Measurements from ENCODE around the gene VEGFB.
A peak's percentile ranks its signal among the peaks of the same experiment; 100 is the strongest.

Gene VEGFB

GRCh38 chr11:64211181-64211872 lies 23.1 kb upstream of the VEGFB start:
- DNase-seq = no peak

GRCh38 chr11:64216879-64217278 lies 17.5 kb upstream of the VEGFB start:
- no peak for DNase-seq

GRCh38 chr11:64218628-64219353 lies 15.6 kb upstream of the VEGFB start:
- DNase-seq = no peak

GRCh38 chr11:64219354-64219684 lies 15.1 kb upstream of the VEGFB start:
- DNase-seq = no peak

- no peak for DNase-seq
Measured at GRCh38 chr11:64219755-64220154, 14.6 kb upstream of the VEGFB start.

GRCh38 chr11:64220271-64220670 lies 14.1 kb upstream of the VEGFB start:
- no peak for DNase-seq

GRCh38 chr11:64220798-64221197 lies 13.6 kb upstream of the VEGFB start:
- DNase-seq = no peak

GRCh38 chr11:64222651-64223000 lies 11.8 kb upstream of the VEGFB start:
- no peak for DNase-seq

- DNase-seq = no peak
Measured at GRCh38 chr11:64223001-64223651, 11.3 kb upstream of the VEGFB start.

GRCh38 chr11:64224151-64224890 lies 10.1 kb upstream of the VEGFB start:
- DNase-seq = no peak

- DNase-seq = no peak
Measured at GRCh38 chr11:64224891-64225607, 9.3 kb upstream of the VEGFB start.

- peak; percentile 58 for DNase-seq
Measured at GRCh38 chr11:64225608-64226506, 8.5 kb upstream of the VEGFB start, which contains the start of the genes NUDT22 and TRPT1. NUDT22 (plus strand) TSS chr11:64226274; CDS start chr11:64226653, 379 bp downstream. TRPT1 (minus strand) TSS chr11:64226186; CDS start chr11:64225860, 326 bp downstream.

GRCh38 chr11:64226507-64227051 lies 7.8 kb upstream of the VEGFB start:
- no peak for DNase-seq

GRCh38 chr11:64227405-64227956 lies 6.9 kb upstream of the VEGFB start:
- DNase-seq = no peak

- no peak for DNase-seq
Measured at GRCh38 chr11:64229090-64229743, 5.2 kb upstream of the VEGFB start.

- DNase-seq = no peak
Measured at GRCh38 chr11:64229744-64230170, 4.6 kb upstream of the VEGFB start.

- peak; percentile 27 for DNase-seq
Measured at GRCh38 chr11:64230171-64230984, 4.0 kb upstream of the VEGFB start, which contains the start of gene DNAJC4. DNAJC4 (plus strand) TSS chr11:64230548; CDS start chr11:64230855, 307 bp downstream.

- DNase-seq = no peak
Measured at GRCh38 chr11:64230985-64231365, 3.4 kb upstream of the VEGFB start.

GRCh38 chr11:64231546-64231945 lies 2.8 kb upstream of the VEGFB start:
- DNase-seq = no peak

Data from GOT3 (cell line).